GM12892 (cell line): ENCODE measurements around the gene FAM210A.

Experiments used
- POLR2A ChIP-seq: IDR thresholded peaks from 2 replicates; pipeline ENCODE4 v1.6.1; 2011; ENCODE audit warnings: low read depth, low read length, control low read depth
- POLR2AphosphoS5 ChIP-seq: IDR thresholded peaks from 2 replicates; pipeline ENCODE4 v1.6.1; 2011; ENCODE audit warnings: low read depth, low read length, control low read depth

GRCh38 chr18:13641551-13642439 lies 84.6 kb downstream of the FAM210A start:
- no peak for TF ChIP-seq POLR2AphosphoS5
- TF ChIP-seq POLR2A = no peak
